Measurements from ENCODE around the gene WDFY1.

- no peak for TF ChIP-seq PATZ1 (CRISPR knock-in tag; IDR thresholded peaks at IDR 0.05; ENCODE audit: borderline replicate concordance)
- no peak for TF ChIP-seq ZNF70 (CRISPR knock-in tag; IDR thresholded peaks at IDR 0.05)
- TF ChIP-seq CREB5 (CRISPR knock-in tag; IDR thresholded peaks at IDR 0.05; ENCODE audit: low read depth), result no peak
- TF ChIP-seq RARB (CRISPR knock-in tag; IDR thresholded peaks at IDR 0.05), result no peak
- no peak for TF ChIP-seq ZFP3 (CRISPR knock-in tag; IDR thresholded peaks at IDR 0.05)
- TF ChIP-seq TSHZ2 (CRISPR knock-in tag; IDR thresholded peaks at IDR 0.05), result no peak
- TF ChIP-seq CSDC2 (CRISPR knock-in tag; IDR thresholded peaks at IDR 0.05), result no peak
Measured at GRCh38 chr2:223908304-223908998, 36.7 kb downstream of the WDFY1 start.

All from SK-N-SH treated with all-trans-retinoic acid at 6 μM for 48 hours (cell line).